Right renal cortex interstitium (tissue), 3 donors: ENCODE data around the gene GLB1L2. TPM values are rescaled to one million over a fixed set of nuclear protein-coding genes. Genes with fewer than 3 reads are reported as not detected.
"Not testable (repeated sequence)": the region's sequence is repeated elsewhere in the genome, so short reads cannot be mapped to it uniquely, and the experiment has no call there.

Source experiments
- DNase-seq, 3 donors: peaks; one replicate each; pipeline ENCODE4 v3.0.0-alpha.2; 2013; ENCODE audit warnings: low read depth in 3 of 3, low spot score in 2 of 3
- polyA plus RNA-seq, 3 donors: library from polyadenylated mRNA; unstranded; fragments of 120-200 nt; gene quantifications; one replicate each; pipeline ENCODE4 v1.2.1, GENCODE V29; 2013; ENCODE audit not compliant: insufficient read length in 3 of 3

The GLB1L2 gene
- polyA plus RNA-seq, 3 donors, result 22.4 to 23.5 (median 23.3) TPM

GRCh38 chr11:134322553-134322952 lies 9.2 kb upstream of the GLB1L2 start:
- no peak for DNase-seq

DNA sequence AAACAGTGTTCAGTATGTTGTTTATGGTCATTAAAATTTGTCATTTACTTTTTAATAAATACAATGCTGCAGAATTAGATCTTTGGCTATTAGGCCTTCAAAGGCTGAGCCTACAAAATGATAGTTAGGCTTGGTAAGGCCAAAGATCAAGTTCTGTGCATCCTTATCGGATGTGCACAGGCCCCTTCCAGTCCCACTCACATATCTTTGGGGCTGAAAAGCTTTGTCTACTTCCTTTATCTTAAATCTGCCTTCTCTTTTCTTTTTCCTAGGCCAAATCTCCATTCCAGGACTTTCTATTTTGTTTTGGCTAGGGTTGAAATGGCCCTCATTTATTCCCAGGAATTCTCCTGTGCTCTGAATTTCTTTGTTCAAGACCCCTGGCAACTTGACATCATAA lies 3.4 kb upstream of the GLB1L2 start:
- DNase-seq, result no peak

DNA sequence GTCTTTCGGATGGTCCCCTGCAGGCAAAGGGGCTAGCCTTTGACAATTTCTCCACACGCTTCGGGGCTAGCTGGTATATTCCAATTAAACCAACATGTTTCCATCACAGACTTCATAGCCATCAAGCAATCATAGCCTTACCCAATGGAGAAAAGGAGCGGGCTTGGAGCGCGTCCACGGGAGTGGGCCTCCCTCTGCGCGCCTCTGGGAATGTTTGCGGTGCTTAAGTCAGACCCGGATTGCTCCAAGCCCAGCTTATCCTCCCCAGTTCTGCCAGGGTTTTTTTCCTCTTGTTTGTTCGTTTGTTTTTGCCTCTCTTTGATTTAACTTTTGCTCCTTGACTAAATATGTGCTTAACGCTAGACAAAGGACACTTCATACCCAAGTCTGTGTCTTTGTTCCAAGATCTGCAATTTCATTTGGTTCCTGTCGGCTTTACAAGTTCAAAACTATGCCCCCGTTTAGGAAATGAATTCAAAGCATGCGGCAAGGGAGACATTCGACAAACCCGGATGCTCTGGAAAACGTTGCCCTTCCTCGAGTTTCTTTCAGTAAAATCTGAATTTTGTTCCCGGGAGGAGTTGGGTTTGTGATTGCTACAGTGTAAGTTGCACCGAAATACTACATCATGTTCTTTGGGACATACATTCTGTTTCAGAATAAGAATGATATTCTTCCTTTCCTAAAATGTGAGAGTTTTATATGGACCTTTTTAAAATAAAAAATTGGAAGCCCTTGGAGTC lies 1.0 kb upstream of the GLB1L2 start:
- no peak for DNase-seq

DNA sequence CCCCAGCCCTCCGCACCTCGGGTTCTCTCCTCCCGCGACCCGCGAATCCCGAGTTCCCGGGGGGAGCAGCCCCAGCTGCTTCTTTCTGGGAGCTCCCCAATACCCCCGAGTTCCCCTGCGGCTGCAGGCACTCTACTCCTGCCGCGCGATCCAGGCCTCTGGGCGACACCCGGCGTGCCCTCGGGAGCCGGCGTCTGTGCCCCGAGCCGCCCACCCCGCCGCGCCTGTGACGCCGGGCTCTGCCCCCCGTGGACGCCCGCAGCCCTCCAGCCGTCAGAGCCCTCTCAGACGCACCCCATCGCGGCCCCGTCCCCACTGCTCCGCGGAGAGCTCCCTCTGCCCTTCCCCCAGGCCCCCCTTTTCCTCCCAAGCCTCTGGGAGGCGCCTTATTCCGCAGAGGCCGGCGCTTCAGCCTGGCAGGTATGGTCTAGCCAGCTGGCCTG lies 422 bp downstream of the GLB1L2 start:
- DNase-seq, result no peak

DNA sequence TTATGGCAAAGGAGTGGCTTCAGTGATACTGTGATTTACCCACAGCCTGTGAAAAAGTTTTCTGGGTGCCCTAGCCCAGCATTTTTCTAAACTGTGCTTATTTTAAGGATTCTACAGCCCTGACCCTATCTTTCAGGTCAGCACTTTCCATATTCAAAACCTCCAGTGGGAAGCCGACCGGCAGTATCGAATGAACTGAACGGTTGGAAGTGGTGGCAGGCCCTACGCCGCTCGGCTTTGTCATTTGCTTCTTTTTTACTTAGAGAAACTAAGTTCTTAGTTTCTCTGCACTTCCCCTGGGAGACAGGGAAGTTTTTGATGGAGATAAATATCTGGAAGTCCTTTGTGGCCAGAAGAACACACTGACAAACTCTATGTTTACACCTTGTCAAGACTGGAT lies 994 bp downstream of the GLB1L2 start:
- DNase-seq, result no peak

GRCh38 chr11:134333312-134333711 lies 1.5 kb downstream of the GLB1L2 start:
- DNase-seq, result no peak

DNA sequence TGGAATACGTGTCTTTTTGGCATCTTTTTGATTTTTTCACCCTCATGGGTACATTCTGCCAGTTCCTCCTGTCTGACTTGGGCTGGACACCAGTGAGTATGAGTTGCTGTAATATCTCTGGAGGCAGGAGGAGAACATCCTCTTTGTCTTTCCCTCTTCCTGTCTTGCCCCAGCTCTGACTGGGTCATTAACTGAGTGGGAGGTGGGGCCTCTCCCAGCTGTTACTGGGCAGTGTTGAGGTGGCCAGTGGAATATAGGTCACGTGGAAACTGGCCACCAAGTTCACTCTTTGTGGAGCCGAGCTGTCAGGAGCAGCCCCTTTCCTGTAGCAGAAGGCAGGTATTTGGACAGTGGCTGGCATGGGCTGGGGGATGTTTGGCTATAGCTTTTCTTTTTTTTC lies 2.2 kb downstream of the GLB1L2 start:
- DNase-seq, result no peak

- DNase-seq, result no peak
These were observed 3.2 kb downstream of the GLB1L2 start for GRCh38 chr11:134334796-134335571.

DNA sequence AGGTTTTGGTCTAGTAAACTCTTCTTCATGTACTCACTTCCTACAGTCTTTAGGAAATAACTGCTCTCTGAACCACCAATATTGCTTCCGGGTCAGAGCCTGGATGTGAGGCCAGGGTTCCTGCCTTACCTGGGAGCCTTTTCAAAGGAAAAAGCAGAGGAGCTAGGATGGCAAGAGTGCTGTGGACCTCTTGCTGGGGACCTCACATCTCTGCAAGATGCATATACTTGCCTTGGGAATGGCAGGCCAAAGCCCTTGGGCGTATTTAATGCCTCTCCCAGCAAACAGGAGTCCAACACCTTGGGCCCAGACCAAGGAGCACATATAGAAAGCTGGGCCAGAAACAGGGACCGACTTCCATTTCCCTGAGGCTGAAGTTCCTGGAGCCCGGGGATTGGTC lies 5.3 kb downstream of the GLB1L2 start:
- DNase-seq, result no peak

DNA sequence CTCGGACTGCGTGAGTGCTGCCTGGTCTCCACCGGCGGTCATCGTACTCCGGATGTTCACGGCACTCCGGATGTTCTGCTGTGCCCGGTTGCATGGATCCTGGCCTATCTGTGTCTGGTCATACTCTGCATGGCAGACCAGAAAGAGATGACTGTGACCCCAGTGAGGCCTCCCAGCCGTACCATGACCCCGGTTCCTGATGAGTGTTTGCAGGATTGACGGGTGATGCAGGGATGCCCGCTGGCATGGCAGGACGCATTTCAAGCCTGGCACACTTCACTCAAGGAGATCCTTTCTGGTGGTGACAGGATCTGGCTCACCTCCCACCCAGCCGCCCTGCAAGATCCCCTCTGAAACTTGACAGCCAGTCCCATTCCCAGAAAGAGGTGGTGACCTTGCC lies 6.3 kb downstream of the GLB1L2 start:
- no peak for DNase-seq

DNA sequence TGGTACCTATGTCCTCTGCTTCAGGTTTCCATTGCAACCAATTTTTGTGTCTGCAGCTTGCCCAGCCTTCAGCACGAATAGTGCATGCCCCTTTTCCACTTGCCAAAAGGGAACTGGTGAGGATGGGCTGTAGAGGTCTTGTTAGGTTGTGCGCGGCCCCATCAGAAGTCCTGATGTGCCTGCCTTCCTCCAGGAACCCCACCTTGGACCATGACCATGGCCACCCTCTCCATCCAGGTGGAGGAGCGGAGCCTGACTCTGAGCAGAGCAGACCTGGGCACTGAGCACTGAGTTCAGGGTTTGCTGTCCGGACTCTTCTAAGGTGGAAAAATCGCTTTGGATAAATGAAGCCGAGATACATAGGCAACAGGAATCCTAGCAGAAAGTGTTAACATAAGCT lies 6.9 kb downstream of the GLB1L2 start:
- DNase-seq, result no peak

- DNase-seq, result no peak
These were observed 8.0 kb downstream of the GLB1L2 start for GRCh38 chr11:134339756-134340155.

GRCh38 chr11:134340354-134340964 lies 8.7 kb downstream of the GLB1L2 start:
- no peak for DNase-seq

DNA sequence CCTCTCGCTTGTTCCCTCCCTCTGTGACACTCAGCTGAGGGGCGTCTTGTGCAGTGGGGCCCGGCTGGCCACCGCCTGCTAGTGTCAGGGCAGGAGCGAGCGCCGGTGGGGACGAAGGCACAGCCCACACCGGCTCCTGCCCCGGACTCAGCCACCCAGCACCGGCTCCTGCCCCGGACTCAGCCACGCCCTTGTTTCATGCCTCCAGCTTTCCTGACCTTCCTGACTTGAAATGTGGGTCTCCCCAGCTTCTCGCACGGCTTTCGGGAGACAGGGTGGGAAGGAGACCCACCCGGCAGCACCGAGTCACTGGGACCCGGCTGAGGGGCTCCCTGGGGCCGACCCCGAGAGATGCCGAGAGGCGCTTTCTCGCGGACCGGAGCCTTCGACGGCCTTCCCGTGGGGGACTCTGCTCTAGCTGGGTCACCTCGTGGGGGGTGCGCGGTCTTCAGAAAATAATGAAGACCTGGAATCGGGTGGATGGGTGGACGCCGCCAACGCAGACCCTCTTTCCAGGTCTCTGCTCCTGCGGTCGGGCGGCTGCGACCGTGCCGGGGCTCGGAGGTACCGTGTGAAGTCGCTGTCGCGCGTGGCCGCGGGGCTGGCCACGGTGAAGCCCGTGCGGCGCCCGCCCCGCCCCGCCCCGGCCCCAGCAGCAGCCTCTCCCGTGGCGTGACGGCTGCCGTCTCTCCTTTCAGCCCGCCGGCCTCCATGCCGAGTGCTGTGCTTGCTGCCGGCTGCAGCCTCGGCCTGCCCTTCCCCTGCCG lies 10.2 kb downstream of the GLB1L2 start:
- DNase-seq, result no peak

GRCh38 chr11:134342572-134343340 lies 11.0 kb downstream of the GLB1L2 start:
- no peak for DNase-seq

GRCh38 chr11:134343646-134344045 lies 11.9 kb downstream of the GLB1L2 start:
- no peak for DNase-seq

DNA sequence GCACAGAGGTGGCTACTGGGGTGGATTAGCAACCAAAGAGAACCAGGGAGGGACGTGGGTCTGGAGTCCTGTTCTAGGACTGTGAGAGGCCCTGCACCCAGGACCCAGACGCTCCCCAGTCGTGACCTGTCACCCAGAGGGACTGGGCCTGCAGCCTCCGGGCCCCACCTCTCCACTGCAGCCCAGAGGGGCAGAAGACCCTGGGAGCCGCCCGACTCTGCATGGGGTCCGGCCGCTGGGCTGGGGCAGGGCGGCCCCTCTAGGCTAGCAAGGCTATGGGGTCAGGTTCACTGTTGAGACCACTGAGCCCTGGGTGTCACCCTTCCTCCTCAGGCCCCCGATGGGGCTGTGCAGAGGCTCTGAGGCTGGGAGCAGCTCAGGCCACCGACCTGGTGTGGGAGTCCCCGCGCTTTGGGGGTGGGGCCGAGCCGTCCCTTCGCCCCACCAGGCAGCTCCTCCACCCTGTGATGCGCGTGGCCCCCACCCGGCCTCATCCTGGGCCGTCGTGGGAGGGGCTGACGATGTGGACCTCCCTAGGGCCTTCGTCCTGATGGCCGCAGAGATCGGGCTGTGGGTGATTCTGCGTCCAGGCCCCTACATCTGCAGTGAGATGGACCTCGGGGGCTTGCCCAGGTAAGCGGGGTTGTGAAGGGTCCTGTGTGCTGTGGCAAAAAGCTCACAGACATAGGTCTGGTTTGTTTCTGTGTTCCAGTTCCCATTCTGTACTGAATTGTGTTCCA lies 12.9 kb downstream of the GLB1L2 start:
- DNase-seq, result not testable (repeated sequence)

GRCh38 chr11:134345237-134345550 lies 13.4 kb downstream of the GLB1L2 start:
- no peak for DNase-seq

DNA sequence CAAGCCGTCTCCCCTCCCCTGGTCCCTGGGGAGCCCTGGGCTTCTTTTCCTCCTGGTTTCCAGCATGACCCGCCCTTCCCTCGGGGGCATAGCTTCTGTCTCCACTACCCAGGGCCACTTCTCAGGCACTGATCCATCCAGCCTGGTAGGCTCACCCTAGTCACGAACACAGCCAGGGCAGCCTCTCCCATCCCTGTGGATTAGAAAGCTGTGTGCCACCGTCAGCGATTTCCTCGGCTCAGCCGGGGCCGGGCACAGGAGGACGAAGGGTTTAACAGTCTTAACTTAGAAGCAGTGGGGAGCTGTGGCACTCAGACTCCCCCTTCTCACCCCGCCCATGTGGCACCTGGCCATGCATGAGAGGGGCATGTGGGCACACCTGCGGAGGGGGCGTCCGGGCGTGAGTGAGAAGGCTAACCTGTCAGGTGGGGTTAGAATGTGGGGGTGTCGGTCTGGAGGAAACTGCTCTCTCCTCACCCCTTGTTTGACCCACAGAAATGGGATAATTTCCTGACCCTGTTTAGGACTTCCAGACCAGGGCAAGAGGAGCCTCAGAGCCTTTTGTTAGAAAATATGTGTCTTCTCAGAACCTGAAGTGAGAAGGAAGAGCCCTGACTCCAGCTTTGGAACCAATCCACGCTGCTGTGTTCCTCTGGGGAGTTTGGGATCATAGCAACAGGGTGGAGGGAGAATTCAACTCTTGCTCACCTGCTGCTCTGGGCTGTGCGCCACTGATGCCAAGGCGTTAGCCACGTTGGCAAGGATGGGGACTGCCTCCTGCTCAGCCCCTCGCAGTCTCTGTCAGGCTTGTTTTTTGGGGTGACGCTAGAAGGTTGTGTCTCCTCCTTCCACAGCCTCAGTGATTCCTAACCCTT lies 14.6 kb downstream of the GLB1L2 start:
- no peak for DNase-seq
